Mucosa of rectum (tissue), 2 donors: ENCODE measurements around the gene LETM1.

Source experiments
- H3K27ac ChIP-seq, 2 donors: one replicate each; pipeline ENCODE4 v1.7.0; 2013; ENCODE audit warnings: inconsistent platforms in 2 of 2, low read depth in 2 of 2, low read length in 2 of 2
- H3K27me3 ChIP-seq, 2 donors: one replicate each; pipeline ENCODE4 v1.7.0; 2013; ENCODE audit warnings: low read length in 2 of 2; ENCODE audit not compliant: control insufficient read depth in 2 of 2, insufficient read depth in 2 of 2
- H3K36me3 ChIP-seq, 2 donors: one replicate each; pipeline ENCODE4 v1.7.0; 2013; ENCODE audit warnings: low read length in 2 of 2; ENCODE audit not compliant: control insufficient read depth in 2 of 2, insufficient read depth in 2 of 2
- H3K4me1 ChIP-seq, 2 donors: one replicate each; pipeline ENCODE4 v1.7.0; 2013; ENCODE audit warnings: low read length in 2 of 2, mild to moderate bottlenecking in 1 of 2; ENCODE audit not compliant: control insufficient read depth in 2 of 2, insufficient read depth in 2 of 2
- H3K4me3 ChIP-seq, 2 donors: one replicate each; pipeline ENCODE4 v1.7.0; 2013; ENCODE audit warnings: low read length in 2 of 2
- H3K9ac ChIP-seq, 2 donors: one replicate each; pipeline ENCODE4 v1.7.0; 2013; ENCODE audit warnings: low read length in 2 of 2, low read depth in 1 of 2, mild to moderate bottlenecking in 1 of 2
- H3K9me3 ChIP-seq, 2 donors: one replicate each; pipeline ENCODE4 v1.7.0; 2013; ENCODE audit warnings: low read length in 2 of 2; ENCODE audit not compliant: control insufficient read depth in 2 of 2
- donor health status: healthy.
- donor health status: Normal muscosa, but diverticular disease.

Gene LETM1

DNA sequence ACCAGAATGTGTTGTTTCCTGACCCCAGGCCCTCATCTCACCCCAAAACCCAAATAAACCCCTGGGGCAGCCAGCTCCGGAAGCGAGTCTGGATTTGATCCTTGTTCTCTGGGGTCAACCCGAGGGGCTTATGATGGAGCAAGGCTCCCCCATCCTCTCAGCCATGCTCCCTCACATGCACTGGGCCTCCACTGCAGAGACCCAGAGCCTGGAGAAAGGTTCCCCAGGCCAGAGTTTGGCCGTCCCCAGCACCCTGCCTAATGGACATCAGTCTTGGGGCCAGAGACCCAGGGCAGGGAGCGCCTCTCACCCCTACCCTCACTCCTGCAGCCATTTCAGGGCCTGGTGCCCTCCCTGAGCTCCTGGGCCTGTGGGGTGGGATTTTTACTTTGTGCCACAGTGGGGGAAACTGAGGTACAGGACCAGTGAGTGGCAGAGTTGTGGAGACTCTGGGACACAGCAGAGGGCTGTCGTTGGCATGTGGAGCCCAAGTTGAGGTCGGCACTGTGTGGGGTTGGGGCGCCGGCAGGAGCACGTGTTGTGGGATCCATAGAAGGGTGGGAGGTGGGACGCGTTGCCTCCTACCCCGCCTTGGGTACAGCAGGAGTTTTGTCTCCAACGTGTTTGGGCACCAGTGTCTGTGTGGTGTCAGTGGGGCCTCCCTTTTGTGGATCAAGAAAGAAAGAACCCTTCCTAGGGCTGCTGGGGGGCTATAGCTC, 59.3 kb downstream of the LETM1 start:
- Histone ChIP-seq H3K4me1 (peaks cover 29 to 43% of the 10 kb centered on the region in 2 donors), H3K9me3 (no peaks in the 10 kb centered on the region), H3K27me3 (peaks cover 2 to 3% of the 10 kb centered on the region in 2 donors), H3K4me3 (peak overlapping the region; percentile 62 to 80), H3K36me3 (peaks cover 0 to 3% of the 10 kb centered on the region in 2 donors), H3K9ac (peak overlapping the region; percentile 15 to 66), H3K27ac (no peak overlapping the region)

DNA sequence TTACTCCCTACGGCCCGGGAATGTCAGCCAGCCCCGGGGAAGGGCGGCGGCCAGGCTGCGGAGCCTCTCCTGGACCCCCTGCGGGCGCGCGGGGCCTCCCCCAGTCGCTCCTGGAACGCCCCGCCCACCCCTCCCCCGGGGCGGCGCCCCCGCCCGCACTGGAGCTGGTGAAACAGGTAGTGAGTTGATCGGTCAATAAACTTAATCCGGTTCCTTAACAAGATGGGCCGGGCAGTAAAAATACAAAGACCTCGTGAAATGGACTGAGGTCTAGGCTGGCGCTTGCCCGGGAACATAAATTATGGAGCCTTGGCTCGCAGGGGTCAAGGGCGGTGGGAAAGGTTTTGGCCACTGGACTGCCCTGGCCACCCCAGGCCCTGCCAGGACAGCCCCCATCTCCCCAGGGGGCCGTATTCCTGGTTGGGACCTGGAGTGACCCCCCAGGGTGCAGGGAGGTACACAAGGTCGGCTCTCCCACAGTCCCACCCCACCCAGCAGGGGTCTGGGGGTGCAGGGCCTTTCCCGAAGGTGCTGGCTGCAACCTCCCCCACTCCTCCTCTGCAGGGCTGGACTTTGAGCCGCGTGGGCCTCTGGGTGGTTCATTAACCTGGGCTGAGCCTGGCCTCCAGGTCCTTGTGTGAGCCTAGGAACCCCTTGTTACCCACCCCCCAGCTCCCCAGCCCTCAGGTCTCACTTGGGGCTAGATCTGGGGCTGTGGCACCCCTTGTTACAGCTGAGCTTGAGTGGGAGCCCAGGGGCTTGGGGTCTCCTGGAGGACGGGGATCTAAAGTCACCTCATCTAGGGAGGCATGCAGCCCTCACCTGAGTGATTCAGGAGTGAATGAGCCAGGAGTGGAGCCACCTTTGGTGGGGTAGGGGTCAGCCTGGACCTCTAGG, 60.4 kb downstream of the LETM1 start:
- Histone ChIP-seq H3K27me3 (peaks cover 3 to 5% of the 10 kb centered on the region in 2 donors), H3K4me1 (peaks cover 29 to 43% of the 10 kb centered on the region in 2 donors), H3K27ac (peak overlapping the region; percentile 82), H3K4me3 (peak overlapping the region; percentile 62 to 80), H3K36me3 (no peaks in the 10 kb centered on the region), H3K9me3 (no peaks in the 10 kb centered on the region), H3K9ac (peak overlapping the region; percentile 15 to 82)

DNA sequence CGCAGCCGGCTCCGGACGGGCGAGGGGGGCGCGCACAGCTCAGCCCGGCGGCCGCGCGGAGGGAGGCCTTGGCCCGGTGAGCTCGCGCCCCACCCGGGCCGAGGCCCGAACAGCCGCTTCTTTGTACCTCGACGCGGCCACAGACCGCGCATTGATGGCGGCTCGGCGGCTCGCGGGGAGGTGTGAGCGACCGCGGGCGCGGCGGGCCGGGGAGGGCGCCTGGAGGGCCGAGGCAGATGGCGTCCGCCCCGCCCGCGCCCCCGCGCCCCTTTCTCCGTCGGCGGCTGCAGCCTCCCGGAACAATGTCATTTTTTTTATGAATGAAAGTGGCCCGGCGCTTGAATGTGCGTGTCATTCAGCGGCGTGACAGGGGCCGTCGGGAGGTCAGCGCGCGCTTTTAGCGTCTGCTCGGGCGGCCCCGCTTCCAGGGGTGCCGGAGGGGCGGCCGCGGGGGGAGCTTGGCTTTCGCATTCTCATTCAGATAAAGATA, 61.1 kb downstream of the LETM1 start:
- peaks cover 3 to 8% of the 10 kb centered on the region in 2 donors for H3K27me3 ChIP-seq
- H3K9ac ChIP-seq = peak overlapping the region in 1 of 2 donors; percentile 82
- H3K4me1 ChIP-seq = peaks cover 29 to 36% of the 10 kb centered on the region in 2 donors
- H3K36me3 ChIP-seq = no peaks in the 10 kb centered on the region
- peak overlapping the region; percentile 64 to 80 for H3K4me3 ChIP-seq
- H3K27ac ChIP-seq = peak overlapping the region; percentile 77 to 82
- H3K9me3 ChIP-seq = no peaks in the 10 kb centered on the region

DNA sequence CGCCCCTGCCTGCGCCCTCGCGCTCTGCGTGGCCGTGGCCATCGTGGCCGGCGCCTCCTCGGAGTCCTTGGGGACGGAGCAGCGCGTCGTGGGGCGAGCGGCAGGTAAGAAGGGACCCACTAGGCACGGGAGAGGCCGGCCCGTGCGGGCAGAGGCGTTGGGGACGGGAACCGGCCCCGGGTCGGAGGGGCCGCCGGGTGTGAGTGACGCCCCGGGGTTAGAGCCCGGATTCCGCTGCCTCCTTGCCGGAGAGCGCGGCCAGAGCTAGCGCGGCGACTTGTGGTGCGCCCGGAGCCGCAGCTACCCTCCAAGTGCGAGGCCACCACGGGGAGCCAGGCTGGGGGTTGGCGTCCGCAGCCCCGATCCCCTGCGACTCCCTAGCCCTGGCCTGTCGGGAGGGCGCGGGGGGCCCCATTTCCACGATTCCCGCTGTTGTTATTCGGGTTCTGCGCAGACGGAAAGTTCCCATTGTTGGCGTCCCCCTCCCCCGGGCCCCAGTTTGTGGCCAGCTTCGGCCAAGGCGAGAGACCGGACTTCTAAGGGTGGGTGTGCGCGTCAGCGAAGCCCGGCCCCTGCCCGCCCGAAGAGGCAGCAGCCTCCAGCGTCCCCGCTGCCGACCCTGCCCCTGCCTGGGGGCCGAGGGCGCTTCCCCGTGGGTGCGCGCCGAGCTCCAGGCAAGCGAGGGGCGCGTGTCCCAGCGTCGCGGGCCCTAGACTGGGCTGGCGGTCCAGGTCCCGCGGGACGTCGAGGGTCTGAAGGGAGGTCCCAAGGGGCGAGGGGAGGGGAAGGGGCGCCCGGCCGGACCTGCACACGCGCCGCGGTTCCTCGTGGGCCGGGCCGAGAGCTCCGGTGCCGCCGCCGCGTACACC, 61.8 kb downstream of the LETM1 start:
- Histone ChIP-seq H3K27me3 (peaks cover 3 to 8% of the 10 kb centered on the region in 2 donors), H3K4me3 (peak overlapping the region; percentile 64 to 80), H3K9ac (peak overlapping the region; percentile 56 to 82), H3K4me1 (peaks cover 29 to 30% of the 10 kb centered on the region in 2 donors), H3K36me3 (no peaks in the 10 kb centered on the region), H3K9me3 (no peaks in the 10 kb centered on the region), H3K27ac (peak overlapping the region; percentile 77 to 82)

DNA sequence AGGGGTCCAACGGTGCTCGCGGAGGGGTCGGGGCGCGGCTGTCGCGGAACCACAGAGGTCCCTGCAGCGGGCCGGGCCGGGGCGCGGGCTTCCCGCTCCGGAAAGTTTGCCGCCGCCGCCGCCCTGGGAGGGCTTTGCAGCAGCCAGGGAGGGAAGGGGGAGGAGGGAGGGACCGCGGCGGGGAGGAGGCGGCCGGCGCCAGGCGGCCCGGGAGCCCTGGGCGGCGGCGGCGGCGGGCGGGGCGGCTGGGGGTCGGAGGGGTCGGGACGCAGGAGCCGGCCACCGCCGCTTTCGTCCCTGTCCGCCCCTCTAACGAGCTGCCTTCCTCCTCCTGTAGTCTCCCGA, 62.5 kb downstream of the LETM1 start:
- no peaks in the 10 kb centered on the region for H3K36me3 ChIP-seq
- H3K4me1 ChIP-seq = peaks cover 23 to 29% of the 10 kb centered on the region in 2 donors
- peak overlapping the region; percentile 63 to 82 for H3K27ac ChIP-seq

DNA sequence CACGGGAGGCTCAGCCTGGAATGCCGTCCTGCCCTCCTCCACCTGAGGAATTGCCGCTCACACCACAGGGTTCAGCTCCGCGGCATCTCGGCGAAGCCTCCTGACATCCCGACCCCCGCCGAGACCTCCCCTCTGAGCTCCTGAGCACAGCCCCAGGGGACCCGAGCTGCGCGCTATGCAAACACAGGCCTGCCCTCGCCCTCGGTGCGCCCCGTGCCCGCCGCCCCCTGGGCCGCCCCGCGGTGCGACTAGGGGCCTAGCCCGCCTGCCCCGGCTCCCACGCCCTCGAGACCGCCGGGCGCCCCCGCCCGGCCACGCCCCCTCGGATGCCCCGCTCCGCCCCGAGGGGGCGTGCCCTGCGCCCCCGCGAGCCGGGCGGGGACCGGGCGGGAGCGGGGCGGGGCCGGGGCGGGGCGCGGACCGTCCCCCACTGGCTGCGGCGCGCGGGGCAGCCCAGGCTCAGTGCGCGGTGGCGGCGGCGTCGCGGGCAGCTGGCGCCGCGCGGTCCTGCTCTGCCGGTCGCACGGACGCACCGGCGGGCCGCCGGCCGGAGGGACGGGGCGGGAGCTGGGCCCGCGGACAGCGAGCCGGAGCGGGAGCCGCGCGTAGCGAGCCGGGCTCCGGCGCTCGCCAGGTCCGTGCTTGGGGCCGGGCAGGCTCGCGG, 63.0 kb downstream of the LETM1 start, which contains the start of gene FGFR3:
FGFR3 (plus strand) TSS at position 462 of the 664 bp plus-strand sequence. CDS start 642 bp downstream, outside the sequence.
- H3K27me3 ChIP-seq = peaks cover 3 to 8% of the 10 kb centered on the region in 2 donors
- peaks cover 23 to 29% of the 10 kb centered on the region in 2 donors for H3K4me1 ChIP-seq
- H3K27ac ChIP-seq = peak within 1 kb of the TSS; percentile 77 to 82
- H3K9ac ChIP-seq = peak within 1 kb of the TSS; percentile 56 to 82
- H3K9me3 ChIP-seq = no peaks in the 10 kb centered on the region
- peak within 1 kb of the TSS; percentile 64 to 80 for H3K4me3 ChIP-seq
- H3K36me3 ChIP-seq = no peaks in the 10 kb centered on the region

More for the DNA sequence above, 62.5 kb downstream of the LETM1 start:
- Histone ChIP-seq H3K9me3 (no peaks in the 10 kb centered on the region), H3K27me3 (peaks cover 3 to 8% of the 10 kb centered on the region in 2 donors), H3K9ac (peak overlapping the region in 1 of 2 donors; percentile 82), H3K4me3 (peak overlapping the region; percentile 64 to 80)

DNA sequence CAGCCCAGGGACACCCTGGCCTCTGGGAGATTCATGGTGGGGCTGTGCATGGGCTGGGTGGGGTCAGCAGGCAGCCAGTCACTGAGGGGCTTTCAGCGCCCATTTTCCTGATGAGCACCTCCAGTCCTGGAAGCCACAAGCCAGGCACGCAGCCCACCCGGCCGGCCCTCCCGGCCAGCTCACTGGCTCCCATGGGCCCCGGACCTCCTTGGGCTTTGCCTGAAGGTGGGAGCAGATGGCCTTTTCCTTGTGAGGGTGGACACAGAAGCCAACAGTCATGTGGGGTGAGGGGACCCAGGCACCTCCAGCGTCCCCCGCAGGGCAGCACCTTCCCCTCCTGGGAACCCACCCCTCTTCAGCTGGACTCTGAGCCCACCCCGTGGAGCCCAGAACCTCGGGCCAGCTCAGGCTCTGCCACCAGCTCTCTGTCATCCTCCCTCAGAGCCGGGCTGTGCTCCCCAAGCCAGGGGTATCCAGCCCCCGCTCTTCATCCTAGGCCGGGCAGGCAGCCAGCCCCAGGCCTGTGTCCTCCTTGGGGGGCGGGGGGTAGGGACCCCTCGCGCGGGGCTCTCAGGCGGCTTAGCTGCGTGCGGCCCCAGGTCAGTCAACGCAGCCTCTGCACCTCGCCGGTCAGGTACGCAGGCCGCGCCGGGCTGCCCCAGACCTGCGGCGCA, 63.7 kb downstream of the LETM1 start:
- peaks cover 3 to 12% of the 10 kb centered on the region in 2 donors for H3K27me3 ChIP-seq
- peak overlapping the region; percentile 13 to 37 for H3K4me3 ChIP-seq
- H3K9ac ChIP-seq = no peak overlapping the region
- peak overlapping the region in 1 of 2 donors; percentile 16 for H3K27ac ChIP-seq
- peaks cover 20 to 24% of the 10 kb centered on the region in 2 donors for H3K4me1 ChIP-seq
- no peaks in the 10 kb centered on the region for H3K9me3 ChIP-seq
- H3K36me3 ChIP-seq = no peaks in the 10 kb centered on the region

DNA sequence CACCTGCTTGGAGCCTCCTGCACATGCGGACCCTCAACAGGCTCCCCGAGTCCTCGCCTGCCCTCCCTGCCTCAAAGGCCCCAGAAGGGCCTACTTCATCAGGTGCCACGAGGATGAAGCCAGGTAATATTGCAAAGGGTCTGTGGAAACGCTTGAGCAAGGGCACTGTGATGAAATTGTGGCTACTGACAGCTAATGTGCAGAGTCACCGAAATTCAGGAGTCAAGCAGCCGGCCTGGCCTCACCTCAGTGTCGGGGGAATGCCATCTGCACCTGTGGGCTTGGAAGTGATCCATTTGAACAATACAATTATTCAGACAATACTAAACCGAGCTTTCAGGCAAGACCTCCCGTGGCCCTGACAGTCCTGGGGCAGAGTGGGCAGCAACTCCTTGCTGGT, 66.0 kb downstream of the LETM1 start:
- no peak overlapping the region for H3K27ac ChIP-seq
- H3K4me1 ChIP-seq = peaks cover 4 to 7% of the 10 kb centered on the region in 2 donors
- no peaks in the 10 kb centered on the region for H3K36me3 ChIP-seq
- peaks cover 0 to 9% of the 10 kb centered on the region in 2 donors for H3K27me3 ChIP-seq
- no peak overlapping the region for H3K9ac ChIP-seq
- H3K4me3 ChIP-seq = no peak overlapping the region
- no peaks in the 10 kb centered on the region for H3K9me3 ChIP-seq
